GM06990 (cell line): ENCODE data around the gene SOX1.

Experiments
- DNase-seq: peaks from one replicate; pipeline ENCODE4 v3.0.0-alpha.2; 2011; ENCODE audit not compliant: insufficient read length; ENCODE audit errors: extremely low read depth
- H3K27me3 ChIP-seq: replicated peaks from 2 replicates; pipeline ENCODE4 v1.6.0; 2011; ENCODE audit warnings: low read length; ENCODE audit not compliant: control insufficient read depth, insufficient read depth
- H3K36me3 ChIP-seq: 2 replicates; pipeline ENCODE4 v1.5.1; 2011; ENCODE audit warnings: low read length; ENCODE audit not compliant: control insufficient read depth, insufficient read depth
- H3K4me3 ChIP-seq: replicated peaks from 2 replicates; pipeline ENCODE4 v1.5.1; 2011; ENCODE audit warnings: low read depth, mild to moderate bottlenecking, control low read depth, low read length
- TF ChIP-seq, protein P1 (sequence below): IDR thresholded peaks from 2 replicates; pipeline ENCODE4 v1.5.1; 2011; ENCODE audit warnings: low read length, control low read depth, mild to moderate bottlenecking, inconsistent platforms; ENCODE audit not compliant: insufficient read depth, poor library complexity, severe bottlenecking

The SOX1 gene

DNA sequence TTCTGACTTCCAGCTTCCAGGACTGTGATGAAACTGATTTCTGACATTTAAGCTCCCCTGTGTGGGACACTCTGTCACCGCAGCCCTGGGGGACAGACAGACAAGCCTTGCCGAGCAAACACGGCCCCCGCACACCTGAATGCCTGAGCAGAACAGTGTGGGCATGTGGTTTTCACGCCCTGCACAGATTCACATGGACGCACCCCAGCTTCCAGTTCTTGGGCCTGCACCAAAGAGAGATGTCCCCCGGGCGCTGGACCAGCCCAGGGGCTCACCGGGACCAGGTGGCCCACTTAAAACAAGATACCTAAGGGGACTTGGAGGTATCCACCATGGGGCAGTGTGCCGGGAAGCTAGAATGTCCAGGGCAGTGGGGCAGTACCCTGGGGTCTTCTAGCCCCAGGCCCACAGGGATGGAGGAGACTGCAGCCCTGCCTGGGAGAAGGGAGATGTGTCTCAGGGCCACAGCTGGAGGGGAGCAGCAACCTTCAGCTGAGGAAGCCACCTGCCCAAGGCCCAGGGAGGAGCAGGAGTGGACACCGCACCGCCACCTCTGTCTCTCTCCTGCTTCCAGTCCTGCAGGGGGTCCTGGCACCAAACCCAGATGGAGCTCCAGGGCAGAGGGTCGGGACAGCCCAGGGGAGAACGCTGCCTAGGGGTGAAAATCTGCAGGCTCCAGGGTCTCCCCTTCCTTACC, 50.5 kb downstream of the SOX1 start:
- H3K4me3 ChIP-seq, result no peak overlapping the region
- DNase-seq, result no peak
- H3K36me3 ChIP-seq, result no peaks in the 10 kb centered on the region
- TF ChIP-seq, protein P1, sequence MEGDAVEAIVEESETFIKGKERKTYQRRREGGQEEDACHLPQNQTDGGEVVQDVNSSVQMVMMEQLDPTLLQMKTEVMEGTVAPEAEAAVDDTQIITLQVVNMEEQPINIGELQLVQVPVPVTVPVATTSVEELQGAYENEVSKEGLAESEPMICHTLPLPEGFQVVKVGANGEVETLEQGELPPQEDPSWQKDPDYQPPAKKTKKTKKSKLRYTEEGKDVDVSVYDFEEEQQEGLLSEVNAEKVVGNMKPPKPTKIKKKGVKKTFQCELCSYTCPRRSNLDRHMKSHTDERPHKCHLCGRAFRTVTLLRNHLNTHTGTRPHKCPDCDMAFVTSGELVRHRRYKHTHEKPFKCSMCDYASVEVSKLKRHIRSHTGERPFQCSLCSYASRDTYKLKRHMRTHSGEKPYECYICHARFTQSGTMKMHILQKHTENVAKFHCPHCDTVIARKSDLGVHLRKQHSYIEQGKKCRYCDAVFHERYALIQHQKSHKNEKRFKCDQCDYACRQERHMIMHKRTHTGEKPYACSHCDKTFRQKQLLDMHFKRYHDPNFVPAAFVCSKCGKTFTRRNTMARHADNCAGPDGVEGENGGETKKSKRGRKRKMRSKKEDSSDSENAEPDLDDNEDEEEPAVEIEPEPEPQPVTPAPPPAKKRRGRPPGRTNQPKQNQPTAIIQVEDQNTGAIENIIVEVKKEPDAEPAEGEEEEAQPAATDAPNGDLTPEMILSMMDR, result no peak
- no peaks in the 10 kb centered on the region for H3K27me3 ChIP-seq

DNA sequence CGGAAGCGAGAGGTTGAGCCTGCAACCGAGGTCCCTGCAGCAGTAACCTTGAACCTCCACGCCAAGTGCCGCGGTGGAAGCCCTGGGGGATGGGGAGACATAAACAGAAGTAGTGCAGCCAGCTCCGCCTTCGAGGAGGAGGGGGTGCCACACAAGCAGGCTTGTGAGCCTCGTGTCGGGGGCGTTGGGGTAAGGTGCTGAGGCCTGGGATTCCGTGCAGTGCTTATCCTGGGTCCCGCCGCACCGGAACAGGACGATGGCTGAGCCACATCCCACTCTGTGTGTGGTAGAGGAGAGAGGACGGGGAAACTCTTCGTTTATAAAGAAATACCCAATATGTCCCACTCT, 51.0 kb downstream of the SOX1 start:
- TF ChIP-seq, protein P1, result no peak
- DNase-seq, result no peak
- H3K27me3 ChIP-seq, result no peaks in the 10 kb centered on the region
- no peak overlapping the region for H3K4me3 ChIP-seq
- no peaks in the 10 kb centered on the region for H3K36me3 ChIP-seq

DNA sequence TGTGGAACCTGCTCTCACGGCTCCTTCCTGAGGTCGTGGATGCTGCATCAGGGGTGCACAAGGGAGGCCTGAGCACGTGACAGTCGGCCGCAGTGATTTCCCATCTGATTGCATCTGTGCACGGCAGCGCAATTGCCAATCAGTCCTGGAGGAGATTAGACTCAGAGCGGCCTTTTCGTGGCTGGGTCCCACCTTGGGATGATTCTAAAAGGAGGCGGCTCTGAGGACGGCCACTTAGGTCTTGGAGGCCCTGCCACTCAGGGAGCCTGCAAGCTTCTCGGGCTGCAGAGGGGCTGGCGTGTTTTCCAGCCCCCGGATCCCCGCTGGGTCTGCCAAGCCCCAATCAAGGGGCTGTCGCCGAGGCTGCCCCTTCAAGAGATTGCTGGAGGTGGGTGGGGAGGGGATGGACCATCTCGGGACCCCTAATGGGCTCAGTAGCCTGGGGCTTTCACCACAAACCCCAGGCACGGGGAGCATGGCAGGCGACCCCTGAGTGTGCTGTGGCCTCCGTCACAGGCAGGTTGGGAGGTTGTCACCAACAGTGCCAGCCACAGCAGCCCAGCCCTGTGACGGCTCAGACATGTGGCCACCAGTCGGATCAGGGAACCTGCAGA, 51.6 kb downstream of the SOX1 start:
- Histone ChIP-seq H3K27me3 (no peaks in the 10 kb centered on the region), H3K36me3 (no peaks in the 10 kb centered on the region), H3K4me3 (no peak overlapping the region)
- TF ChIP-seq, protein P1, result no peak
- no peak for DNase-seq

DNA sequence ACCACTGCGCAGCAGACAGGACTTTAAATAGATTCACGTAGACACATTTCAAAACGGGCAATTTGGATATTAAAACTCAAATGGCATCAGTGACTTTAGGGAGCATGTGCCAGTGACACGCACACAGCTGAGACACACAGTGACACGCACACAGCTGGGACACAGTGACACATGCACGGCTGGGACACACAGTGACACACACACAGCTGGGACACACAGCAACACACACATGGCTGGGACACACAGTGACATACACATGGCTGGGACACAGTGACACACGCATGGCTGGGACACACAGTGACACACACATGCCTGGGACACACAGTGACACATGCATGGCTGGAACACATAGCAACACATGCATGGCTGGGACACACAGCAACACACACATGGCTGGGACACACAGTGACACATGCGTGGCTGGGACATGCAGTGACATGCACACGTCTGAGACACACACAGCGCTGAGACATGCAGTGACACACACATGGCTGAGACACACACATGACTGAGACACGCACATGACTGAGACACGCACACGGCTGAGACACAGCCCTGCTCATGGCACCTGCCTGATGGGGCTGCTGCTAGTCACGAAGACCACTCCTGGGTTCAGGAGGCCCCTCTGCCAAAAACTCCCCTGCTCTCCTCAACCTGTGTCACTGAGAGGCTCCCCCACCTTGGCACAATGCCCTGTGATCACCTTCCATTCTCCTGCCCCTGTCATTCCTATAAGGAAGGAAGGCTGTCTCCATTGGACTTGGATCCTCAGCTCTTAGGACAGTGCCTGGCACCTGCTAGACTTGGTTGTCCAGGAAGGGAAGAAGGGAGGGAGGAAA, 52.5 kb downstream of the SOX1 start:
- no peaks in the 10 kb centered on the region for H3K27me3 ChIP-seq
- TF ChIP-seq, protein P1, result no peak
- no peak for DNase-seq
- no peaks in the 10 kb centered on the region for H3K36me3 ChIP-seq
- H3K4me3 ChIP-seq, result no peak overlapping the region

DNA sequence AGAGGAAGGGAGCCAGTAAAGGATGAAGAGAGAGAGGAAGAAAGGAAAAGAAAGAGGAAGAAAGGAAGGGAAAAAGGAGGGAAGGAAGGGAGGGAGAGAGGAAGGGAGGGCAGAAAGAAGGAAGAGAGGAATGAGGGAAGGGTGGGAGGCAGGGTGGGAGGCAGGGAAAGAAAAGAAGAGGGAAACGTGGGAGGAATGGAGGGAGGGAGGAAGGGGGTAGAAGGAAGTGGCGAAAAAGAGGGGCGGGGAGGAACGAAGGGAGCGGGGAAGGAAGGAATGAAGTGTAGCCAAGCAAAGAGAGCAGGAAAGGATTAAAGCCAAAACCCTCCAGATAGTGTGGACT, 53.1 kb downstream of the SOX1 start:
- H3K4me3 ChIP-seq, result no peak overlapping the region
- no peaks in the 10 kb centered on the region for H3K27me3 ChIP-seq
- no peak for DNase-seq
- H3K36me3 ChIP-seq, result no peaks in the 10 kb centered on the region
- TF ChIP-seq, protein P1, result no peak
